H1 (cell line): ENCODE data around the gene TMTC4. TPM values are rescaled to one million over a fixed set of nuclear protein-coding genes. Genes with fewer than 3 reads are reported as not detected.

Experiments
- CTCF ChIA-PET: fragments of 300-600 bp; sonication (Branson Sonifier 250); formaldehyde crosslinking; loops from one replicate; lab custom pipeline; 2021; ENCODE audit not compliant: partially characterized antibody; lab: Charles Lee
- POLR2A ChIA-PET: fragments of 300-600 bp; sonication (Branson Sonifier 250); formaldehyde crosslinking; loops from one replicate; lab custom pipeline; 2021; ENCODE audit warnings: inconsistent platforms; ENCODE audit not compliant: partially characterized antibody; lab: Charles Lee
- DNase-seq, 2 experiments: peaks; one replicate each; pipeline versions ENCODE4 v3.0.0 to v3.0.0-alpha.2; 2010 to 2022; ENCODE audit warnings: low spot score in 2 of 2, low read depth in 1 of 2, mixed read lengths in 1 of 2
- FAIRE-seq: peaks from 2 replicates; lab custom pipeline; 2011; peaks lifted over from hg19 to GRCh38; lab: Jason Lieb, UNC
- H2AFZ ChIP-seq: 2 replicates; pipeline ENCODE4 v1.8.1; 2012; ENCODE audit warnings: low read length, inconsistent platforms
- H2AK5ac ChIP-seq: 2 replicates; pipeline ENCODE4 v1.6.1; 2013; ENCODE audit warnings: low read depth, low read length
- H2BK120ac ChIP-seq: replicated peaks from 2 replicates; pipeline ENCODE3; 2013; ENCODE audit warnings: low read depth, low read length, inconsistent platforms
- H2BK12ac ChIP-seq: 2 replicates; pipeline ENCODE4 v1.6.1; 2013; ENCODE audit warnings: low read depth, low read length
- H2BK15ac ChIP-seq: 2 replicates; pipeline ENCODE4 v1.6.1; 2013; ENCODE audit warnings: low read length
- H2BK20ac ChIP-seq: 2 replicates; pipeline ENCODE4 v1.6.1; 2013; ENCODE audit warnings: low read length
- H2BK5ac ChIP-seq: 2 replicates; pipeline ENCODE4 v1.6.1; 2013; ENCODE audit warnings: low read depth, low read length
- H3K14ac ChIP-seq: 2 replicates; pipeline ENCODE4 v1.6.1; 2013; ENCODE audit warnings: inconsistent platforms; ENCODE audit not compliant: insufficient read length
- H3K18ac ChIP-seq: 2 replicates; pipeline ENCODE4 v1.6.1; 2013; ENCODE audit warnings: low read length; ENCODE audit errors: extremely low read depth
- H3K23ac ChIP-seq: 2 replicates; pipeline ENCODE4 v1.6.1; 2013; ENCODE audit warnings: inconsistent platforms; ENCODE audit not compliant: insufficient read length
- H3K23me2 ChIP-seq: 2 replicates; pipeline ENCODE4 v1.6.1; 2013; ENCODE audit warnings: low read depth, low read length
- H3K27ac ChIP-seq: 2 replicates; pipeline ENCODE4 v1.6.1; 2011; ENCODE audit warnings: low read depth, low read length, inconsistent platforms
- H3K27me3 ChIP-seq, 4 experiments: replicated peaks in 1 of 4; 1 replicate in 1 of 4; 2 replicates in 3 of 4; pipeline versions ENCODE4 v1.6.1 to v1.8.1; 2011 to 2013; ENCODE audit warnings: low read length in 3 of 4, mild to moderate bottlenecking in 3 of 4, inconsistent platforms in 2 of 4, mixed read lengths in 2 of 4, moderate library complexity in 1 of 4; ENCODE audit not compliant: control insufficient read depth in 3 of 4, insufficient read depth in 3 of 4; ENCODE audit errors: extremely low read depth in 1 of 4
- H3K36me3 ChIP-seq, 4 experiments: 2 replicates each; pipeline versions ENCODE4 v1.6.1 to v1.8.1; 2011 to 2013; ENCODE audit warnings: mild to moderate bottlenecking in 4 of 4, low read length in 3 of 4, moderate library complexity in 2 of 4, control low read depth in 1 of 4, inconsistent platforms in 1 of 4; ENCODE audit not compliant: insufficient read depth in 4 of 4, control insufficient read depth in 2 of 4
- H3K4ac ChIP-seq: replicated peaks from 2 replicates; pipeline ENCODE3; 2013; ENCODE audit warnings: low read length, low read depth, mixed read lengths, inconsistent platforms; ENCODE audit not compliant: insufficient read length
- H3K4me1 ChIP-seq, 4 experiments: replicated peaks in 1 of 4; 1 replicate in 1 of 4; 2 replicates in 3 of 4; pipeline versions ENCODE4 v1.6.1 to v1.8.1; 2011 to 2013; ENCODE audit warnings: low read length in 3 of 4, inconsistent platforms in 2 of 4, mixed read lengths in 1 of 4; ENCODE audit not compliant: insufficient read depth in 4 of 4, control insufficient read depth in 3 of 4
- H3K4me2 ChIP-seq, 2 experiments: 2 replicates each; pipeline versions ENCODE4 v1.6.1 to v1.8.1; 2011 to 2013; ENCODE audit warnings: low read depth in 2 of 2, low read length in 2 of 2, control low read depth in 1 of 2, inconsistent platforms in 1 of 2, mild to moderate bottlenecking in 1 of 2; ENCODE audit not compliant: insufficient read depth in 1 of 2
- H3K4me3 ChIP-seq, 4 experiments: fragments of 200-600, 300-600 bp in 1 of 4; sonication (generic), shearing (Covaris generic), sonication (Bioruptor Twin) in 1 of 4; 2 replicates each; pipeline versions ENCODE4 v1.5.1 to v1.8.1; 2011 to 2016; ENCODE audit warnings: low read length in 4 of 4, low read depth in 3 of 4, control low read depth in 2 of 4, inconsistent platforms in 2 of 4, mild to moderate bottlenecking in 2 of 4, mixed read lengths in 1 of 4, moderate library complexity in 1 of 4; ENCODE audit not compliant: insufficient read depth in 2 of 4; ENCODE audit errors: extremely low read depth in 1 of 4
- H3K56ac ChIP-seq: replicated peaks from 2 replicates; pipeline ENCODE3; 2013; ENCODE audit warnings: low read depth, mild to moderate bottlenecking, mixed read lengths, low read length, inconsistent platforms; ENCODE audit not compliant: insufficient read length
- H3K79me1 ChIP-seq: 2 replicates; pipeline ENCODE4 v1.6.1; 2013; ENCODE audit warnings: low read depth, low read length, control low read depth
- H3K79me2 ChIP-seq, 2 experiments: 2 replicates each; pipeline versions ENCODE4 v1.6.1 to v1.8.1; 2012 to 2013; ENCODE audit warnings: low read length in 2 of 2, mild to moderate bottlenecking in 2 of 2, inconsistent platforms in 1 of 2; ENCODE audit not compliant: insufficient read depth in 2 of 2, control insufficient read depth in 1 of 2
- H3K9ac ChIP-seq, 4 experiments: replicated peaks in 1 of 4; 1 replicate in 1 of 4; 2 replicates in 3 of 4; pipeline versions ENCODE4 v1.6.1 to v1.8.1; 2011 to 2013; ENCODE audit warnings: low read depth in 3 of 4, low read length in 3 of 4, control low read depth in 2 of 4, mild to moderate bottlenecking in 2 of 4, moderate library complexity in 2 of 4, inconsistent platforms in 1 of 4; ENCODE audit errors: extremely low read depth in 1 of 4
- H3K9me3 ChIP-seq, 2 experiments: 2 replicates each; pipeline versions ENCODE4 v1.6.1 to v1.8.1; 2012 to 2013; ENCODE audit warnings: mild to moderate bottlenecking in 2 of 2, moderate library complexity in 2 of 2, control low read depth in 1 of 2, inconsistent platforms in 1 of 2, low read depth in 1 of 2, low read length in 1 of 2, mixed read lengths in 1 of 2; ENCODE audit not compliant: insufficient read depth in 2 of 2
- H4K20me1 ChIP-seq, 2 experiments: replicated peaks in 1 of 2; 2 replicates each; pipeline versions ENCODE3 to v1.8.1; 2011 to 2013; ENCODE audit warnings: inconsistent platforms in 2 of 2, low read length in 2 of 2, mild to moderate bottlenecking in 1 of 2; ENCODE audit not compliant: insufficient read depth in 2 of 2, control insufficient read depth in 1 of 2
- H4K5ac ChIP-seq: 2 replicates; pipeline ENCODE4 v1.6.1; 2013; ENCODE audit warnings: low read length, low read depth, mixed read lengths, inconsistent platforms; ENCODE audit not compliant: insufficient read length
- H4K8ac ChIP-seq: 2 replicates; pipeline ENCODE4 v1.8.0; 2013; ENCODE audit warnings: mild to moderate bottlenecking, moderate library complexity, low read length, inconsistent platforms; ENCODE audit not compliant: insufficient read depth; ENCODE audit errors: extremely low read depth
- H4K91ac ChIP-seq: replicated peaks from 2 replicates; pipeline ENCODE3; 2013; ENCODE audit warnings: low read length, mixed read lengths, inconsistent platforms; ENCODE audit not compliant: insufficient read length
- CEBPB ChIP-seq: IDR thresholded peaks from 2 replicates; pipeline ENCODE4 v1.6.1; 2012; ENCODE audit warnings: low read depth, low read length
- CTCF ChIP-seq, 3 experiments: IDR thresholded peaks; 1 replicate in 2 of 3; 2 replicates in 1 of 3; pipeline versions ENCODE4 v1.5.1 to v1.6.1; 2011; ENCODE audit warnings: low read length in 3 of 3, mild to moderate bottlenecking in 3 of 3, inconsistent platforms in 2 of 3, low read depth in 1 of 3, moderate library complexity in 1 of 3; ENCODE audit not compliant: insufficient read depth in 1 of 3; ENCODE audit errors: control extremely low read depth in 1 of 3
- FOSL1 ChIP-seq: IDR thresholded peaks from 2 replicates; pipeline ENCODE4 v1.6.1; 2011; ENCODE audit warnings: mild to moderate bottlenecking, low read depth, low read length, moderate library complexity; ENCODE audit not compliant: insufficient read depth
- NANOG ChIP-seq: IDR thresholded peaks from 2 replicates; pipeline ENCODE4 v1.6.1; 2011; ENCODE audit warnings: low read length, low read depth, mild to moderate bottlenecking, inconsistent platforms; ENCODE audit not compliant: insufficient read depth, poor library complexity, severe bottlenecking
- SIN3A ChIP-seq, 2 experiments: IDR thresholded peaks in 1 of 2; conservative IDR thresholded peaks in 1 of 2; 2 replicates each; pipeline ENCODE4 v1.6.1; 2011 to 2012; ENCODE audit warnings: low read length in 2 of 2, improper control_type of control experiment in 1 of 2, low read depth in 1 of 2, mild to moderate bottlenecking in 1 of 2
- SP2 ChIP-seq: IDR thresholded peaks from 2 replicates; pipeline ENCODE4 v1.6.1; 2012; ENCODE audit warnings: mild to moderate bottlenecking, low read length, inconsistent platforms
- SUZ12 ChIP-seq: fragments of 200-600 bp; sonication (generic); IDR thresholded peaks from 2 replicates; pipeline ENCODE4 v1.6.1; 2012; ENCODE audit warnings: mild to moderate bottlenecking, inconsistent platforms, low read length, moderate library complexity, mixed read lengths
- TBP ChIP-seq: IDR thresholded peaks from 2 replicates; pipeline ENCODE4 v1.6.1; 2011; ENCODE audit warnings: low read depth, low read length, improper control_type of control experiment
- WGBS, 2 experiments: shearing (Covaris generic) in 1 of 2; methylation state at CpG; one replicate each; pipeline versions ENCODE4 v1.1.6 to v1.1.7; 2013 to 2015; ENCODE audit warnings: low lambda C conversion rate in 2 of 2, mixed read lengths in 2 of 2, inconsistent platforms in 1 of 2, low coverage in 1 of 2, missing lambda C conversion rate in 1 of 2; ENCODE audit not compliant: insufficient replicate concordance in 2 of 2, insufficient coverage in 1 of 2, insufficient read length in 1 of 2; ENCODE audit errors: extremely low coverage in 1 of 2, missing lambda C conversion rate in 1 of 2; 5-methylcytosine and 5-hydroxymethylcytosine counted together
- polyA plus RNA-seq, 7 experiments: library from polyadenylated mRNA; depleted of rRNA in 3 of 7; stranded (reverse) in 5 of 7; unstranded in 2 of 7; fragments of >200 nt in 5 of 7; fragments of 200-250 nt in 2 of 7; gene quantifications; 1 replicate in 5 of 7; 2 replicates in 1 of 7; 4 replicates in 1 of 7; pipeline versions ENCODE4 v1.2.1 to v1.2.3, GENCODE V29; 2011 to 2013; ENCODE audit warnings: missing spikeins in 2 of 7, mixed read lengths in 2 of 7
- total RNA-seq: library from RNA; stranded (reverse); fragmentation: NEBNext Ultra II Directional; extraction: Animal tissue kit (Norgen Biotek cat#: 25700); gene quantifications from 2 replicates; pipeline ENCODE4 v1.2.1, GENCODE V29; 2021
- TF ChIP-seq, protein P1 (sequence below): IDR thresholded peaks from 2 replicates; pipeline ENCODE4 v1.6.1; 2012; ENCODE audit warnings: inconsistent platforms

The TMTC4 gene
- total and polyA plus RNA-seq, 2 of the 8 experiments (the other 6 are each of a cell fraction or from before 2014, with no cell fraction given) = 26.3 to 42.6 TPM

GRCh38 chr13:100662468-100663211 is 12.0 kb downstream of the TMTC4 start:
- H3K4me3 ChIP-seq = no peak overlapping the region
- no peak overlapping the region for H3K56ac ChIP-seq
- ChIA-PET POLR2A (interaction anchor here (1.6 kb wide), 1 partner anchor 12 kb away, joined by 4 read pairs; the partner anchor contains the start of gene TMTC4), CTCF (interaction anchor here (0.7 to 2.0 kb wide), 7 partner anchors 15 to 187 kb away, joined by 3 to 8 read pairs (median 3); no protein-coding TSS in a partner anchor)
- H3K79me1 ChIP-seq = no peaks in the 10 kb centered on the region
- no peak overlapping the region for H3K4me2 ChIP-seq
- H3K27ac ChIP-seq = no peak overlapping the region
- H2BK12ac ChIP-seq = no peak overlapping the region
- H2AK5ac ChIP-seq = no peak overlapping the region
- no peak overlapping the region for H2AFZ ChIP-seq
- DNase-seq (no peak), FAIRE-seq (no peak)
- no peak overlapping the region for H3K18ac ChIP-seq
- H4K5ac ChIP-seq = no peak overlapping the region
- H3K9ac ChIP-seq = no peak overlapping the region
- WGBS, 2 experiments = 82% methylated on average over 24 of the region's 24 CpGs; no CpG with 5 or more reads in 1 of the 2 experiments
- no peak overlapping the region for H3K23ac ChIP-seq
- no peaks in the 10 kb centered on the region for H3K23me2 ChIP-seq
- no peaks in the 10 kb centered on the region for H3K27me3 ChIP-seq
- H2BK5ac ChIP-seq = no peak overlapping the region
- no peak overlapping the region for H4K8ac ChIP-seq
- H2BK120ac ChIP-seq = no peak overlapping the region
- H4K91ac ChIP-seq = no peak overlapping the region
- H2BK20ac ChIP-seq = no peak overlapping the region
- no peak overlapping the region for H3K4ac ChIP-seq
- no peak overlapping the region for H3K14ac ChIP-seq
- H3K9me3 ChIP-seq = no peaks in the 10 kb centered on the region
- H2BK15ac ChIP-seq = no peak overlapping the region
- H3K36me3 ChIP-seq = peaks cover 7 to 64% (median 34%) of the 10 kb centered on the region in 4 experiments; a peak in 7 of 8 replicates
- H4K20me1 ChIP-seq = peaks cover 0 to 1% of the 10 kb centered on the region in 2 experiments
- H3K79me2 ChIP-seq = no peaks in the 10 kb centered on the region
- peaks cover 0 to 4% (median 2%) of the 10 kb centered on the region in 4 experiments; a peak in 3 of 7 replicates for H3K4me1 ChIP-seq
- TF ChIP-seq NANOG (no peak), CEBPB (no peak), FOSL1 (no peak), SIN3A (conservative IDR thresholded peaks at IDR 0.05 in 1 of 2, IDR thresholded peaks at IDR 0.05 in 1 of 2; ENCODE audit: low read depth in 1 of 2, low read length in 2 of 2) (no peak), SP2 (no peak), SUZ12 (no peak), CTCF (IDR thresholded peaks at IDR 0.05; ENCODE audit: control extremely low read depth in 1 of 3, insufficient read depth in 1 of 3, low read depth in 1 of 3, low read length in 3 of 3) (no peak), TBP (no peak)
- TF ChIP-seq, protein P1, sequence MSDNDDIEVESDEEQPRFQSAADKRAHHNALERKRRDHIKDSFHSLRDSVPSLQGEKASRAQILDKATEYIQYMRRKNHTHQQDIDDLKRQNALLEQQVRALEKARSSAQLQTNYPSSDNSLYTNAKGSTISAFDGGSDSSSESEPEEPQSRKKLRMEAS = no peak
